ENCODE data around the gene SRRT.

- no peak for TF ChIP-seq ZNF223 (tag by site-specific recombination; IDR thresholded peaks at IDR 0.05)
- TF ChIP-seq CTCF (tag by site-specific recombination; IDR thresholded peaks at IDR 0.05): no peak
- TF ChIP-seq ZNF138 (tag by site-specific recombination; IDR thresholded peaks at IDR 0.05; ENCODE audit: borderline replicate concordance): no peak
- TF ChIP-seq BCL11A (tag by site-specific recombination; IDR thresholded peaks at IDR 0.05; ENCODE audit: low read depth): no peak
- no peak; the same call in 1 of the 2 replicates for TF ChIP-seq PRDM10 (tag by site-specific recombination; IDR thresholded peaks at IDR 0.05)
- no peak for TF ChIP-seq ZNF843 (tag by site-specific recombination; IDR thresholded peaks at IDR 0.05)
- TF ChIP-seq ZNF580 (tag by site-specific recombination; IDR thresholded peaks at IDR 0.05): no peak
Observed at GRCh38 chr7:100890653-100891567, 16.0 kb downstream of the SRRT start.

Data from HEK293 (cell line).